Endothelial cell (in vitro differentiated cells): ENCODE data around the gene DPP8. TPM values are rescaled to one million over a fixed set of nuclear protein-coding genes. Genes with fewer than 3 reads are reported as not detected.

Source experiments
- DNase-seq: peaks from one replicate; pipeline ENCODE4 v3.0.0; 2021; ENCODE audit warnings: low spot score
- H3K27ac Mint-ChIP-seq: one replicate; pipeline ENCODE4 v1.8.0; 2021; ENCODE audit warnings: mixed read lengths, inconsistent platforms; ENCODE audit not compliant: unreplicated experiment
- H3K27me3 Mint-ChIP-seq: one replicate; pipeline ENCODE4 v1.8.0; 2021; ENCODE audit warnings: mild to moderate bottlenecking, moderate library complexity, mixed read lengths, inconsistent platforms; ENCODE audit not compliant: unreplicated experiment
- H3K36me3 Mint-ChIP-seq: one replicate; pipeline ENCODE4 v1.8.0; 2021; ENCODE audit warnings: mild to moderate bottlenecking, low read depth, mixed read lengths, inconsistent platforms; ENCODE audit not compliant: unreplicated experiment
- H3K4me1 Mint-ChIP-seq: one replicate; pipeline ENCODE4 v1.8.0; 2021; ENCODE audit warnings: mild to moderate bottlenecking, mixed read lengths, inconsistent platforms; ENCODE audit not compliant: unreplicated experiment
- H3K4me3 Mint-ChIP-seq: one replicate; pipeline ENCODE4 v1.8.0; 2021; ENCODE audit warnings: mild to moderate bottlenecking, mixed read lengths, inconsistent platforms; ENCODE audit not compliant: unreplicated experiment
- H3K9me3 Mint-ChIP-seq: one replicate; pipeline ENCODE4 v1.8.0; 2021; ENCODE audit warnings: mixed read lengths, inconsistent platforms; ENCODE audit not compliant: unreplicated experiment
- CTCF ChIP-seq: fragments of 200-600 bp; sonication (generic); IDR thresholded peaks from one replicate; pipeline ENCODE4 v1.5.0; 2021; ENCODE audit warnings: antibody characterized with exemption; ENCODE audit not compliant: unreplicated experiment
- total RNA-seq: library from RNA; stranded (reverse); fragmentation: NEBNext Ultra II Directional; extraction: Animal tissue kit (Norgen Biotek cat#: 25700); gene quantifications from one replicate; pipeline ENCODE4 v1.2.1, GENCODE V29; 2021; ENCODE audit not compliant: unreplicated experiment

Gene DPP8
- total RNA-seq, 1 donor from 2014 or later, result 36.6 TPM

DNA sequence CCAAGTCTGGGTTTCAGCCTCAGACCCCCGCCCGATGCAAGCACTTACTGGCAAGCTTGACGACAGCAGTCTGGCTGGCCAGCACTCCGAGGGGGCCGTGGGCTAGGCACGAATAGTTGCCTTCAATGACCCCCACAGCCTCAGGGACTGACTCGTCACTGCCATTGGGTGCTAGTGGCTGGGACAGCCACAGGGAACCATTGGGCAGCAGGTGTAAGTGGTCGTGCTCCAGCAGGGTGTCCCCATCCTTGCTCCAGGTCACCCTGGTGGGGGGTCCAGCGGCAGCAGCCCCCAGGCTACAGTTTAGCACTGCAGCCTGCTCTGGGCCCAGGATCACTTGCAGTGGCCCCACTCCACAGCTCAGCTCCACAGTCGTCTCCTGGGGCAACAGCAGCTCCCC lies 106.5 kb downstream of the DPP8 start:
- Mint-ChIP-seq H3K27ac (no peak overlapping the region), H3K4me1 (peaks cover 21% of the 10 kb centered on the region), H3K27me3 (peaks cover 6% of the 10 kb centered on the region), H3K9me3 (no peaks in the 10 kb centered on the region), H3K36me3 (no peaks in the 10 kb centered on the region), H3K4me3 (no peak overlapping the region)
- DNase-seq, result no peak
- TF ChIP-seq CTCF, result no peak

DNA sequence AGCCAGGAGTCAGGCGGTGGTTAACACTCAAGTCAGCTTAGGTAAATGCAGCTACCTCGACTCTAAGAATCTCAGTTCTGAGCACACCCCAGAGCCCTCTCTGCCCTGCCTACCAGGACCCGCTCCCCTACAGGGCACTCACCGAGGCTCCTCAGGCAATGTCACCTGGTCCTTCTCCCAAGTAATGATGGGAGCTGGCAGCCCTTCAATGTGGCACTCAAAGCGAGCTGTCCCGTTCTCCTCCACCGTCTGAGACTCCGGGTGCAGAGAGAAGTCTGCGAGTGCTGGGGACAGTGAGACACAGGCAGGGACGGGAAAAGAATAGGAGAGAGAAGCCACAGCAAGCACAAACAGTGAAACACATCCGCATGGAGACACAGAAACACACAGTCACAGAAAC lies 107.5 kb downstream of the DPP8 start:
- Mint-ChIP-seq H3K36me3 (no peaks in the 10 kb centered on the region), H3K4me1 (peaks cover 21% of the 10 kb centered on the region), H3K4me3 (no peak overlapping the region), H3K27ac (peak overlapping the region; percentile 33), H3K9me3 (no peaks in the 10 kb centered on the region), H3K27me3 (peaks cover 6% of the 10 kb centered on the region)
- no peak for TF ChIP-seq CTCF
- no peak for DNase-seq

DNA sequence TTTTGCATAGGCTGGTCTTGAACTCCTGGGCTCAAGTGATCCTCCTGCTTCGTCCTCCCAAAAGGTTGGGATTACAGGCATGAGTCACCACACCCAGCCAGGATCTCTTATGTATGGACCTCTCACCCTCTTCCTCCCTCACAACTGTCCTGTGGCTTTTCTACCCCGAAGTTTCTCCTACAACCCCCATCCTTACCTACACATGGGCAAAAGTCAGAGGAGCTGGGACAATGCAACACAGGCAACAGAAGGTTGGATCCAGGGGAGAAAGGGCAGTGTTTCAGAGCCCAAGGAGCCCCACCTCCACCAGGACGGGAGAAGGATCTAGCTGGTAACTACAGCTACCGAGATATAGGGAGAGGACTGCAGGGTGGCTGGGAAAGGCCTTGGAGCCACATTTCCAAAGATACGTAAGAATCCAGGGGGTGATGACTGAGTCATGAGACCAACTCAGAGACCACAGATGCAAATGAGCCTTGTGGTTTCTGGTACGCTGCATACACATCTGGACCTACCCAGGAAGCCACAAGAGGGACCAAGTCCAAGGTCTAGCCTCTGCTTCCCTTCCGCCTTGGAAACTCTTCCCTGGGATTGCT lies 108.4 kb downstream of the DPP8 start:
- Mint-ChIP-seq H3K36me3 (no peaks in the 10 kb centered on the region), H3K27me3 (peaks cover 4% of the 10 kb centered on the region), H3K9me3 (no peaks in the 10 kb centered on the region), H3K4me3 (no peak overlapping the region), H3K4me1 (peaks cover 19% of the 10 kb centered on the region), H3K27ac (no peak overlapping the region)
- TF ChIP-seq CTCF, result no peak
- no peak for DNase-seq

- DNase-seq, result no peak
- H3K27me3 Mint-ChIP-seq, result peaks cover 3% of the 10 kb centered on the region
Observed at GRCh38 chr15:65408324-65409035, 109.0 kb downstream of the DPP8 start.

More at GRCh38 chr15:65408324-65409035, 109.0 kb downstream of the DPP8 start:
- no peak for TF ChIP-seq CTCF
- Mint-ChIP-seq H3K36me3 (no peaks in the 10 kb centered on the region), H3K4me3 (no peak overlapping the region), H3K4me1 (peaks cover 19% of the 10 kb centered on the region), H3K27ac (no peak overlapping the region), H3K9me3 (no peaks in the 10 kb centered on the region)
